Measurements from ENCODE around the gene TSPEAR.
"Not testable (repeated sequence)": the region's sequence is repeated elsewhere in the genome, so short reads cannot be mapped to it uniquely, and the experiment has no call there.

Gene TSPEAR

GRCh38 chr21:44579056-44579832, 132.1 kb downstream of the TSPEAR start:
- Histone ChIP-seq H3K27me3 (ENCODE audit: control insufficient read depth in 1 of 2, insufficient read depth in 2 of 2, low read length in 2 of 2) (no peaks in the 10 kb centered on the region), H3K27ac (ENCODE audit: low read depth, low read length) (no peak overlapping the region), H3K9me3 (ENCODE audit: control insufficient read depth in 1 of 2, low read length in 2 of 2) (peaks cover 0 to 7% of the 10 kb centered on the region in 2 donors), H3K4me1 (ENCODE audit: control insufficient read depth in 1 of 2, insufficient read depth in 2 of 2, low read length in 2 of 2) (peaks cover 0 to 5% of the 10 kb centered on the region in 2 donors), H3K36me3 (ENCODE audit: control insufficient read depth in 1 of 2, insufficient read depth in 2 of 2, low read length in 2 of 2) (no peaks in the 10 kb centered on the region), H3K4me3 (ENCODE audit: low read depth in 1 of 2, low read length in 2 of 2) (no peak overlapping the region), H3K9ac (ENCODE audit: low read depth in 1 of 2, low read length in 2 of 2) (no peak overlapping the region)

- Histone ChIP-seq H3K9ac (ENCODE audit: low read depth in 1 of 2, low read length in 2 of 2) (no peak overlapping the region), H3K9me3 (ENCODE audit: control insufficient read depth in 1 of 2, low read length in 2 of 2) (peaks cover 0 to 7% of the 10 kb centered on the region in 2 donors), H3K36me3 (ENCODE audit: control insufficient read depth in 1 of 2, insufficient read depth in 2 of 2, low read length in 2 of 2) (no peaks in the 10 kb centered on the region), H3K4me1 (ENCODE audit: control insufficient read depth in 1 of 2, insufficient read depth in 2 of 2, low read length in 2 of 2) (peaks cover 0 to 6% of the 10 kb centered on the region in 2 donors), H3K4me3 (ENCODE audit: low read depth in 1 of 2, low read length in 2 of 2) (no peak overlapping the region), H3K27ac (ENCODE audit: low read depth, low read length) (no peak overlapping the region), H3K27me3 (ENCODE audit: control insufficient read depth in 1 of 2, insufficient read depth in 2 of 2, low read length in 2 of 2) (no peaks in the 10 kb centered on the region)
These were observed 132.9 kb downstream of the TSPEAR start for GRCh38 chr21:44578371-44579055.

DNA sequence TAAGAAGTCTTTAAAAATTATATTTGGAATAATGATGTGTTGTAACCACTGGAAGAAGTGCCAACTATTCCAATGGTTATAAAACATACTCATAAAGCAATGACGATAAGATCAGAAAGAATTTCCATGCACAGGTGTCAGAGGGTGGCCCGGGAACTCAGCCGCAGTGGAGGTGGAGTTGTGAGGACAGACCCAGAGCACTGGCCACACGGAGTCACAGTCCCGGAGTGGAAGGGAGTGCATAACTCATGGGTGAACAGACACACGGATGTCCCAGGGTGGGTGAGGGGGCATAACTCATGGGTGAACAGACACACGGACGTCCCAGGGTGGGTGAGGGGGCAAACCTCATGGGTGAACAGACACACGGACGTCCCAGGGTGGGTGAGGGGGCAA, 135.3 kb downstream of the TSPEAR start:
- Histone ChIP-seq H3K36me3 (ENCODE audit: control insufficient read depth in 1 of 2, insufficient read depth in 2 of 2, low read length in 2 of 2) (no peaks in the 10 kb centered on the region), H3K9me3 (ENCODE audit: control insufficient read depth in 1 of 2, low read length in 2 of 2) (peaks cover 4 to 8% of the 10 kb centered on the region in 2 donors), H3K27ac (ENCODE audit: low read depth, low read length) (no peak overlapping the region), H3K4me1 (ENCODE audit: control insufficient read depth in 1 of 2, insufficient read depth in 2 of 2, low read length in 2 of 2) (peaks cover 0 to 6% of the 10 kb centered on the region in 2 donors), H3K4me3 (ENCODE audit: low read depth in 1 of 2, low read length in 2 of 2) (no peak overlapping the region), H3K27me3 (ENCODE audit: control insufficient read depth in 1 of 2, insufficient read depth in 2 of 2, low read length in 2 of 2) (no peaks in the 10 kb centered on the region), H3K9ac (ENCODE audit: low read depth in 1 of 2, low read length in 2 of 2) (no peak overlapping the region)

DNA sequence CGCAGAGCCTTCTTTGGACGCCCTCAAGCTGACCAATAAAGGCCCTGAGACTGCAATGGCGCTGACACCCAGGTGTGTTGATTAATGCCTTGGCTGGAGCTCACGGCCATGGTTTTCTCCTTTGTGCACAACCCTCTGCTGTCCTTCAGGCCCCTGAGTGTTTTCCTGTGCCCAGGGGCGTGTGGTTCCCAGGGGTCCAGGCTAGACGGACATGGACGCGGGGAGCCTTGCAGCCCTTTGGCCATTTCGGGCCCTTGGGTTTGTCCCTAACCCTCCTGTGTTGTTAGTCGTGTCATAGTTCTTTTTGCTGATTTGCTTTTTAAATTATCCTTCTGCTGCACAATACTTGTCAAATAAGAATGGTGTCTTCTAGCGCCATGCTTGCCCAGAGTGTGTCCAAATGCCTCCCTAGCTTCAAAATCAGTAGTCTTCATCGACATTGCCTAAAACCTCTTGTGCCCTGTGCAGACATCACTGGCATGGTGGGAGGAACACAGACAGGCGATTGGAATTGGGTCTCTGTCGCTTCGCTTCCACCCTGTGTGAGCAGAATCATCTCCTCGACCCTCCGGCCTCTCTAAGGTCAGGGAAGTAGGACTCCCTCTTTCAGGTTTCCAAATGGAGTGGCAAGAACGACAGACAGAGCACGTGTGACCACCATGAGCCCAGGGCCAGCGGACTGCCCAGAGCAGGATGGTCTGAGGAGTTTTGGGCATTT, 135.9 kb downstream of the TSPEAR start:
- Histone ChIP-seq H3K9ac (ENCODE audit: low read depth in 1 of 2, low read length in 2 of 2) (no peak overlapping the region), H3K36me3 (ENCODE audit: control insufficient read depth in 1 of 2, insufficient read depth in 2 of 2, low read length in 2 of 2) (no peaks in the 10 kb centered on the region), H3K4me1 (ENCODE audit: control insufficient read depth in 1 of 2, insufficient read depth in 2 of 2, low read length in 2 of 2) (peaks cover 0 to 6% of the 10 kb centered on the region in 2 donors), H3K4me3 (ENCODE audit: low read depth in 1 of 2, low read length in 2 of 2) (no peak overlapping the region), H3K27ac (ENCODE audit: low read depth, low read length) (no peak overlapping the region), H3K27me3 (ENCODE audit: control insufficient read depth in 1 of 2, insufficient read depth in 2 of 2, low read length in 2 of 2) (no peaks in the 10 kb centered on the region), H3K9me3 (ENCODE audit: control insufficient read depth in 1 of 2, low read length in 2 of 2) (peaks cover 4% of the 10 kb centered on the region in 2 donors)

DNA sequence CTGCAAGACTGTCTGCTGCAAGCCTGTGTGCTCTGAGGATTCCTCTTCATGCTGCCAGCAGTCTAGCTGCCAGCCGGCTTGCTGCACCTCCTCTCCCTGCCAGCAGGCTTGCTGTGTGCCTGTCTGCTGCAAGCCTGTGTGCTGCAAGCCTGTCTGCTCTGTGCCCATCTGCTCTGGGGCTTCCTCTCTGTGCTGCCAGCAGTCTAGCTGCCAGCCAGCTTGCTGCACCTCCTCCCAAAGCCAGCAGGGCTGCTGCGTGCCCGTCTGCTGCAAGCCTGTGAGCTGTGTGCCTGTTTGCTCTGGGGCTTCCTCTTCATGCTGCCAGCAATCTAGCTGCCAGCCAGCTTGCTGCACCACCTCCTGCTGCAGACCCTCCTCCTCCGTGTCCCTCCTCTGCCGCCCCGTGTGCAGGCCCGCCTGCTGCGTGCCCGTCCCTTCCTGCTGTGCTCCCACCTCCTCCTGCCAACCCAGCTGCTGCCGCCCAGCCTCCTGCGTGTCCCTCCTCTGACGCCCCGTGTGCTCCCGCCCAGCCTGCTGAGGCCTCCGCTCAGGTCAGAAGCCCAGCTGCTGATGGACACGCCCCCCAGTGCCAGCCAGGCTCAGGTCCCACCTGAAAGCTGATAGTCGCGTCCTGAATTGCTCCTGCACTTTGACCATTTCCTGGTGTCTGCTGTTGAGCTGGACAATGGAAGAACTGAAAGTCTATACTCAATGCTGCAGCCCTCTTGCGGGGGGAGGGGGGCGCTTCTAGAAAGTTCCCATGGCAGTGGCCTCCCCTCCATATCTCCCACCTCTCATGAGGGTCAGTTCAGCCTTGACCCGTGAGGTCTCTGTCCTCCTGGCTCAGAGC, 136.7 kb downstream of the TSPEAR start:
- Histone ChIP-seq H3K9me3 (ENCODE audit: control insufficient read depth in 1 of 2, low read length in 2 of 2) (peaks cover 4% of the 10 kb centered on the region in 2 donors), H3K36me3 (ENCODE audit: control insufficient read depth in 1 of 2, insufficient read depth in 2 of 2, low read length in 2 of 2) (no peaks in the 10 kb centered on the region), H3K4me1 (ENCODE audit: control insufficient read depth in 1 of 2, insufficient read depth in 2 of 2, low read length in 2 of 2) (peaks cover 0 to 6% of the 10 kb centered on the region in 2 donors), H3K27me3 (ENCODE audit: control insufficient read depth in 1 of 2, insufficient read depth in 2 of 2, low read length in 2 of 2) (no peaks in the 10 kb centered on the region), H3K9ac (ENCODE audit: low read depth in 1 of 2, low read length in 2 of 2) (no peak overlapping the region), H3K4me3 (ENCODE audit: low read depth in 1 of 2, low read length in 2 of 2) (peak overlapping the region; percentile 29 to 36), H3K27ac (ENCODE audit: low read depth, low read length) (no peak overlapping the region)

DNA sequence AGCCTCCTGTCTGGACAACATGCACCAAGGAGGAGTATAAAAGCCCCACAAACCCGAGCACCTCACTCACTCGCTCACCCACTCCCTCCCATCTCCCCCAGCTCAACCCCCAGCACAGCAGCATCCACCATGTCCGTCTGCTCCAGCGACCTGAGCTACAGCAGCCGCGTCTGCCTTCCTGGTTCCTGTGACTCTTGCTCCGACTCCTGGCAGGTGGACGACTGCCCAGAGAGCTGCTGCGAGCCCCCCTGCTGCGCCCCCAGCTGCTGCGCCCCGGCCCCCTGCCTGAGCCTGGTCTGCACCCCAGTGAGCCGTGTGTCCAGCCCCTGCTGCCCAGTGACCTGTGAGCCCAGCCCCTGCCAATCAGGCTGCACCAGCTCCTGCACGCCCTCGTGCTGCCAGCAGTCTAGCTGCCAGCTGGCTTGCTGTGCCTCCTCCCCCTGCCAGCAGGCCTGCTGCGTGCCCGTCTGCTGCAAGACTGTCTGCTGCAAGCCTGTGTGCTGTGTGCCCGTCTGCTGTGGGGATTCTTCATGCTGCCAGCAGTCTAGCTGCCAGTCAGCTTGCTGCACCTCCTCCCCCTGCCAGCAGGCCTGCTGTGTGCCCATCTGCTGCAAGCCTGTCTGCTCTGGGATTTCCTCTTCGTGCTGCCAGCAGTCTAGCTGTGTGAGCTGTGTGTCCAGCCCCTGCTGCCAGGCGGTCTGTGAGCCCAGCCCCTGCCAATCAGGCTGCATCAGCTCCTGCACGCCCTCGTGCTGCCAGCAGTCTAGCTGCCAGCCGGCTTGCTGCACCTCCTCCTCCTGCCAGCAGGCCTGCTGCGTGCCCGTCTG, 137.5 kb downstream of the TSPEAR start, which contains the start of gene KRTAP10-4:
TSS of gene KRTAP10-4 (plus strand) at position 100 of the 827 bp plus-strand sequence. CDS start at position 130, 30 bp downstream.
- H3K4me3 ChIP-seq (ENCODE audit: low read depth in 1 of 2, low read length in 2 of 2), result peak within 1 kb of the TSS; percentile 3 to 36
- H3K36me3 ChIP-seq (ENCODE audit: control insufficient read depth in 1 of 2, insufficient read depth in 2 of 2, low read length in 2 of 2); H3K27ac ChIP-seq (ENCODE audit: low read depth, low read length); H3K27me3 ChIP-seq (ENCODE audit: control insufficient read depth in 1 of 2, insufficient read depth in 2 of 2, low read length in 2 of 2); H3K4me1 ChIP-seq (ENCODE audit: control insufficient read depth in 1 of 2, insufficient read depth in 2 of 2, low read length in 2 of 2); H3K9me3 ChIP-seq (ENCODE audit: control insufficient read depth in 1 of 2, low read length in 2 of 2); H3K9ac ChIP-seq (ENCODE audit: low read depth in 1 of 2, low read length in 2 of 2): not testable (repeated sequence)

GRCh38 chr21:44572959-44573583, 138.3 kb downstream of the TSPEAR start:
- Histone ChIP-seq H3K4me3 (ENCODE audit: low read depth in 1 of 2, low read length in 2 of 2) (no peak overlapping the region), H3K27me3 (ENCODE audit: control insufficient read depth in 1 of 2, insufficient read depth in 2 of 2, low read length in 2 of 2) (no peaks in the 10 kb centered on the region), H3K4me1 (ENCODE audit: control insufficient read depth in 1 of 2, insufficient read depth in 2 of 2, low read length in 2 of 2) (peaks cover 0 to 6% of the 10 kb centered on the region in 2 donors), H3K9me3 (ENCODE audit: control insufficient read depth in 1 of 2, low read length in 2 of 2) (peaks cover 4% of the 10 kb centered on the region in 2 donors), H3K27ac (ENCODE audit: low read depth, low read length) (no peak overlapping the region), H3K9ac (ENCODE audit: low read depth in 1 of 2, low read length in 2 of 2) (no peak overlapping the region), H3K36me3 (ENCODE audit: control insufficient read depth in 1 of 2, insufficient read depth in 2 of 2, low read length in 2 of 2) (no peaks in the 10 kb centered on the region)

GRCh38 chr21:44571844-44572782, 139.3 kb downstream of the TSPEAR start:
- Histone ChIP-seq H3K36me3 (ENCODE audit: control insufficient read depth in 1 of 2, insufficient read depth in 2 of 2, low read length in 2 of 2) (no peaks in the 10 kb centered on the region), H3K9ac (ENCODE audit: low read depth in 1 of 2, low read length in 2 of 2) (no peak overlapping the region), H3K4me3 (ENCODE audit: low read depth in 1 of 2, low read length in 2 of 2) (no peak overlapping the region), H3K27ac (ENCODE audit: low read depth, low read length) (no peak overlapping the region), H3K4me1 (ENCODE audit: control insufficient read depth in 1 of 2, insufficient read depth in 2 of 2, low read length in 2 of 2) (peaks cover 0 to 6% of the 10 kb centered on the region in 2 donors), H3K9me3 (ENCODE audit: control insufficient read depth in 1 of 2, low read length in 2 of 2) (peaks cover 2 to 4% of the 10 kb centered on the region in 2 donors), H3K27me3 (ENCODE audit: control insufficient read depth in 1 of 2, insufficient read depth in 2 of 2, low read length in 2 of 2) (no peaks in the 10 kb centered on the region)
